GM19467 (cell line): ENCODE results near the gene SPATA31A1.
"Not testable (repeated sequence)": the region's sequence is repeated elsewhere in the genome, so short reads cannot be mapped to it uniquely, and the experiment has no call there.

ENCODE experiments used
- ATAC-seq: cut with Tn5 transposase; IDR thresholded peaks from one replicate; pipeline ENCODE4 v1.9.1; 2021; ENCODE audit warnings: mild to moderate bottlenecking, moderate library complexity; ENCODE audit not compliant: unreplicated experiment

The SPATA31A1 gene

GRCh38 chr9:39355369-39355768 lies at the start of gene SPATA31A1:
TSS of gene SPATA31A1 (plus strand) at chr9:39355669. CDS start at chr9:39355731, 62 bp downstream.
- ATAC-seq = not testable (repeated sequence)

GRCh38 chr9:39407261-39408204 lies 52.1 kb downstream of the SPATA31A1 start:
- ATAC-seq = not testable (repeated sequence)

GRCh38 chr9:39411254-39411940 lies 55.9 kb downstream of the SPATA31A1 start:
- not testable (repeated sequence) for ATAC-seq
